PFSK-1 (cell line): Measurements from ENCODE around the gene RUNX1.

ENCODE experiments used
- FOXP2 ChIP-seq: optimal IDR thresholded peaks from 2 replicates; pipeline ENCODE3; 2011; ENCODE audit warnings: borderline replicate concordance, control low read depth, inconsistent platforms; ENCODE audit not compliant: insufficient read depth; ENCODE audit errors: extremely low read length, extremely low read depth
- POLR2AphosphoS5 ChIP-seq: IDR thresholded peaks from 2 replicates; pipeline ENCODE4 v1.6.1; 2012; ENCODE audit warnings: low read depth, mild to moderate bottlenecking, control low read depth, low read length, moderate library complexity
- REST ChIP-seq, 2 experiments: IDR thresholded peaks; 2 replicates each; pipeline versions ENCODE4 v1.6.1 to v1.8.0; 2011 to 2012; ENCODE audit warnings: low read depth in 2 of 2, low read length in 2 of 2, control low read depth in 1 of 2, inconsistent platforms in 1 of 2, mild to moderate bottlenecking in 1 of 2, moderate library complexity in 1 of 2; ENCODE audit not compliant: insufficient read depth in 1 of 2
- SIN3A ChIP-seq: IDR thresholded peaks from 2 replicates; pipeline ENCODE4 v1.6.1; 2012; ENCODE audit warnings: mild to moderate bottlenecking, low read length, moderate library complexity, borderline replicate concordance; ENCODE audit not compliant: insufficient read depth
- TAF1 ChIP-seq: IDR thresholded peaks from 2 replicates; pipeline ENCODE4 v1.6.1; 2012; ENCODE audit warnings: low read length, control low read depth, borderline replicate concordance; ENCODE audit not compliant: insufficient read depth

The RUNX1 gene

GRCh38 chr21:35090403-35090802 is 41.3 kb upstream of the RUNX1 start:
- TF ChIP-seq POLR2AphosphoS5: no peak
- no peak for TF ChIP-seq REST (IDR thresholded peaks at IDR 0.05; ENCODE audit: insufficient read depth in 1 of 2, low read depth in 2 of 2, low read length in 2 of 2)
- TF ChIP-seq TAF1: no peak
- no peak for TF ChIP-seq FOXP2
- TF ChIP-seq SIN3A: no peak

GRCh38 chr21:35088319-35088771 is 39.2 kb upstream of the RUNX1 start:
- no peak for TF ChIP-seq TAF1
- no peak for TF ChIP-seq FOXP2
- no peak for TF ChIP-seq REST (IDR thresholded peaks at IDR 0.05; ENCODE audit: insufficient read depth in 1 of 2, low read depth in 2 of 2, low read length in 2 of 2)
- no peak for TF ChIP-seq POLR2AphosphoS5
- TF ChIP-seq SIN3A: no peak

- no peak for TF ChIP-seq FOXP2
- no peak for TF ChIP-seq TAF1
- TF ChIP-seq SIN3A: 0 out of 2 replicates have a peak, but pooled peaks have one; percentile 20
- TF ChIP-seq POLR2AphosphoS5: no peak
- no peak for TF ChIP-seq REST (IDR thresholded peaks at IDR 0.05; ENCODE audit: insufficient read depth in 1 of 2, low read depth in 2 of 2, low read length in 2 of 2)
Observed at GRCh38 chr21:35086357-35086756, 37.3 kb upstream of the RUNX1 start.

- TF ChIP-seq FOXP2 (no peak), POLR2AphosphoS5 (no peak), SIN3A (no peak; the same call in 1 of the 2 replicates)
Observed at GRCh38 chr21:35084869-35085268, 35.8 kb upstream of the RUNX1 start.

- TF ChIP-seq POLR2AphosphoS5 (no peak), SIN3A (no peak), TAF1 (no peak), REST (IDR thresholded peaks at IDR 0.05; ENCODE audit: insufficient read depth in 1 of 2, low read depth in 2 of 2, low read length in 2 of 2) (no peak), FOXP2 (no peak)
Observed at GRCh38 chr21:35083246-35083645, 34.1 kb upstream of the RUNX1 start.

GRCh38 chr21:35081861-35082260 is 32.8 kb upstream of the RUNX1 start:
- TF ChIP-seq POLR2AphosphoS5: no peak
- TF ChIP-seq FOXP2: no peak
- no peak for TF ChIP-seq TAF1
- TF ChIP-seq REST (IDR thresholded peaks at IDR 0.05; ENCODE audit: insufficient read depth in 1 of 2, low read depth in 2 of 2, low read length in 2 of 2): no peak
- TF ChIP-seq SIN3A: no peak
